Gastrocnemius medialis (tissue), 4 donors: ENCODE results near the gene SSBP2.

ENCODE experiments used
- CTCF ChIP-seq, 5 experiments: fragments of 450-650 bp in 3 of 5; fragments of 200-600 bp in 2 of 5; sonication (generic) in 2 of 5; IDR thresholded peaks in 4 of 5; conservative IDR thresholded peaks in 1 of 5; 1 replicate in 4 of 5; 2 replicates in 1 of 5; pipeline ENCODE4 v1.5.1; 2016 to 2019; ENCODE audit warnings: antibody characterized with exemption in 5 of 5, mild to moderate bottlenecking in 3 of 5, moderate library complexity in 3 of 5
- POLR2A ChIP-seq, 2 donors: fragments of 450-650 bp; IDR thresholded peaks; one replicate each; pipeline ENCODE4 v1.6.1; 2017; ENCODE audit warnings: antibody characterized with exemption in 2 of 2, mild to moderate bottlenecking in 2 of 2, moderate library complexity in 2 of 2

- TF ChIP-seq CTCF (IDR thresholded peaks at IDR 0.05 in 4 of 5, conservative IDR thresholded peaks at IDR 0.05 in 1 of 5) (no peak), POLR2A (IDR thresholded peaks at IDR 0.05) (no peak)
These were observed 212.9 kb downstream of the SSBP2 start for GRCh38 chr5:81537905-81538547.
